ENCODE data around the gene SEPTIN5. TPM values are rescaled to one million over a fixed set of nuclear protein-coding genes. Genes with fewer than 3 reads are reported as not detected.

Gene SEPTIN5
- polyA plus RNA-seq, 2 of the 4 experiments (the other 2 are of a cell fraction) = 4.6 to 12.6 TPM

- H3K4me1 ChIP-seq = peaks cover 3% of the 10 kb centered on the region; the same call in 1 of the 3 replicates
- no peaks in the 10 kb centered on the region for H3K9me3 ChIP-seq
- WGBS (ENCODE audit: missing lambda C conversion rate) = 90% methylated on average over 19 of the region's 33 CpGs
- peak overlapping the region; percentile 36; the same call in 1 of the 3 replicates for H3K4me3 ChIP-seq
- no peak overlapping the region for H3K27ac ChIP-seq
- no peak for FAIRE-seq
- TF ChIP-seq ZC3H11A (IDR thresholded peaks at IDR 0.05) (no peak), BHLHE40 (IDR thresholded peaks at IDR 0.05; ENCODE audit: low read depth, low read length) (no peak), POLR2A (IDR thresholded peaks at IDR 0.05; ENCODE audit: low read length) (no peak), ATOH8 (CRISPR knock-in tag; IDR thresholded peaks at IDR 0.05; ENCODE audit: low read depth) (no peak), ZFP36 (IDR thresholded peaks at IDR 0.05; ENCODE audit: borderline replicate concordance, partially characterized antibody) (no peak), NR3C1 (IDR thresholded peaks at IDR 0.05) (no peak), RFX5 (IDR thresholded peaks at IDR 0.05) (no peak), CTCF (IDR thresholded peaks at IDR 0.05) (no peak), EP300 (IDR thresholded peaks at IDR 0.05) (no peak), KDM5A (IDR thresholded peaks at IDR 0.05) (no peak), MAX (IDR thresholded peaks at IDR 0.05) (no peak), HOXA7 (CRISPR knock-in tag; IDR thresholded peaks at IDR 0.05) (no peak), HES2 (IDR thresholded peaks at IDR 0.05) (no peak), SREBF2 (IDR thresholded peaks at IDR 0.05) (no peak)
- CTCF ChIA-PET = interaction anchor here (1.7 to 2.8 kb wide), 2 partner anchors 31 to 148 kb away, joined by 10 to 11 read pairs; no protein-coding TSS in a partner anchor
- H3K4me2 ChIP-seq = peak overlapping the region; percentile 59; the same call in 2 of the 3 replicates
- no peak for DNase-seq (ENCODE audit: low read depth in 1 of 2, low spot score in 1 of 2)
- ATAC-seq = peak in 1 of 2 experiments; percentile 22; a peak in 3 of 6 replicates
- POLR2A ChIA-PET = no interaction called here
These were observed 47.6 kb downstream of the SEPTIN5 start for GRCh38 chr22:19761725-19762567.

- ChIA-PET CTCF (interaction anchor here (1.7 to 2.8 kb wide), 2 partner anchors 32 to 148 kb away, joined by 10 to 11 read pairs; no protein-coding TSS in a partner anchor), POLR2A (no interaction called here)
- DNase-seq (ENCODE audit: low read depth in 1 of 2, low spot score in 1 of 2) = no peak
- Histone ChIP-seq H3K4me3 (no peak overlapping the region), H3K27ac (no peak overlapping the region), H3K4me1 (no peaks in the 10 kb centered on the region; the same call in 2 of the 3 replicates), H3K9me3 (no peaks in the 10 kb centered on the region), H3K4me2 (no peak overlapping the region)
- FAIRE-seq = no peak
- TF ChIP-seq ZFP36 (IDR thresholded peaks at IDR 0.05; ENCODE audit: borderline replicate concordance, partially characterized antibody) (no peak), NR3C1 (IDR thresholded peaks at IDR 0.05) (no peak), FOSB (CRISPR knock-in tag; IDR thresholded peaks at IDR 0.05) (no peak), JUNB (IDR thresholded peaks at IDR 0.05) (no peak), JUN (IDR thresholded peaks at IDR 0.05) (no peak), ZSCAN20 (CRISPR knock-in tag; IDR thresholded peaks at IDR 0.05) (no peak), SREBF2 (IDR thresholded peaks at IDR 0.05) (no peak), ZNF302 (CRISPR knock-in tag; IDR thresholded peaks at IDR 0.05) (no peak), NPAS2 (CRISPR knock-in tag; IDR thresholded peaks at IDR 0.05; ENCODE audit: borderline replicate concordance) (no peak), REST (IDR thresholded peaks at IDR 0.05) (no peak), RARB (CRISPR knock-in tag; IDR thresholded peaks at IDR 0.05) (no peak), HDAC2 (IDR thresholded peaks at IDR 0.05) (no peak), MAFK (IDR thresholded peaks at IDR 0.05; ENCODE audit: partially characterized antibody) (no peak), EHMT2 (IDR thresholded peaks at IDR 0.05; ENCODE audit: low read depth) (no peak), RCOR1 (IDR thresholded peaks at IDR 0.05; ENCODE audit: low read depth, low read length) (no peak), HOXB13 (CRISPR knock-in tag; IDR thresholded peaks at IDR 0.05; ENCODE audit: low read depth) (no peak), TFCP2L1 (CRISPR knock-in tag; IDR thresholded peaks at IDR 0.05) (no peak), HEYL (CRISPR knock-in tag; IDR thresholded peaks at IDR 0.05) (no peak), EP300 (IDR thresholded peaks at IDR 0.05) (no peak)
- 97% methylated on average over 31 of the region's 34 CpGs for WGBS (ENCODE audit: missing lambda C conversion rate)
- ATAC-seq = no peak
These were observed 48.5 kb downstream of the SEPTIN5 start for GRCh38 chr22:19762568-19763457.

All from A549 (cell line).